H1 (cell line): Measurements from ENCODE around the gene ACTBL2. TPM values are rescaled to one million over a fixed set of nuclear protein-coding genes. Genes with fewer than 3 reads are reported as not detected.

Source experiments
- CTCF ChIA-PET: fragments of 300-600 bp; sonication (Branson Sonifier 250); formaldehyde crosslinking; loops from one replicate; lab custom pipeline; 2021; ENCODE audit not compliant: partially characterized antibody; lab: Charles Lee
- POLR2A ChIA-PET: fragments of 300-600 bp; sonication (Branson Sonifier 250); formaldehyde crosslinking; loops from one replicate; lab custom pipeline; 2021; ENCODE audit warnings: inconsistent platforms; ENCODE audit not compliant: partially characterized antibody; lab: Charles Lee
- DNase-seq, 2 experiments: peaks; one replicate each; pipeline versions ENCODE4 v3.0.0 to v3.0.0-alpha.2; 2010 to 2022; ENCODE audit warnings: low spot score in 2 of 2, low read depth in 1 of 2, mixed read lengths in 1 of 2
- FAIRE-seq: peaks from 2 replicates; lab custom pipeline; 2011; peaks lifted over from hg19 to GRCh38; lab: Jason Lieb, UNC
- H2AFZ ChIP-seq: 2 replicates; pipeline ENCODE4 v1.8.1; 2012; ENCODE audit warnings: low read length, inconsistent platforms
- H2AK5ac ChIP-seq: 2 replicates; pipeline ENCODE4 v1.6.1; 2013; ENCODE audit warnings: low read depth, low read length
- H2BK120ac ChIP-seq: replicated peaks from 2 replicates; pipeline ENCODE3; 2013; ENCODE audit warnings: low read depth, low read length, inconsistent platforms
- H2BK12ac ChIP-seq: 2 replicates; pipeline ENCODE4 v1.6.1; 2013; ENCODE audit warnings: low read depth, low read length
- H2BK15ac ChIP-seq: 2 replicates; pipeline ENCODE4 v1.6.1; 2013; ENCODE audit warnings: low read length
- H2BK20ac ChIP-seq: 2 replicates; pipeline ENCODE4 v1.6.1; 2013; ENCODE audit warnings: low read length
- H2BK5ac ChIP-seq: 2 replicates; pipeline ENCODE4 v1.6.1; 2013; ENCODE audit warnings: low read depth, low read length
- H3K14ac ChIP-seq: 2 replicates; pipeline ENCODE4 v1.6.1; 2013; ENCODE audit warnings: inconsistent platforms; ENCODE audit not compliant: insufficient read length
- H3K18ac ChIP-seq: 2 replicates; pipeline ENCODE4 v1.6.1; 2013; ENCODE audit warnings: low read length; ENCODE audit errors: extremely low read depth
- H3K23ac ChIP-seq: 2 replicates; pipeline ENCODE4 v1.6.1; 2013; ENCODE audit warnings: inconsistent platforms; ENCODE audit not compliant: insufficient read length
- H3K23me2 ChIP-seq: 2 replicates; pipeline ENCODE4 v1.6.1; 2013; ENCODE audit warnings: low read depth, low read length
- H3K27ac ChIP-seq: 2 replicates; pipeline ENCODE4 v1.6.1; 2011; ENCODE audit warnings: low read depth, low read length, inconsistent platforms
- H3K27me3 ChIP-seq, 4 experiments: replicated peaks in 1 of 4; 1 replicate in 1 of 4; 2 replicates in 3 of 4; pipeline versions ENCODE4 v1.6.1 to v1.8.1; 2011 to 2013; ENCODE audit warnings: low read length in 3 of 4, mild to moderate bottlenecking in 3 of 4, inconsistent platforms in 2 of 4, mixed read lengths in 2 of 4, moderate library complexity in 1 of 4; ENCODE audit not compliant: control insufficient read depth in 3 of 4, insufficient read depth in 3 of 4; ENCODE audit errors: extremely low read depth in 1 of 4
- H3K36me3 ChIP-seq, 4 experiments: 2 replicates each; pipeline versions ENCODE4 v1.6.1 to v1.8.1; 2011 to 2013; ENCODE audit warnings: mild to moderate bottlenecking in 4 of 4, low read length in 3 of 4, moderate library complexity in 2 of 4, control low read depth in 1 of 4, inconsistent platforms in 1 of 4; ENCODE audit not compliant: insufficient read depth in 4 of 4, control insufficient read depth in 2 of 4
- H3K4ac ChIP-seq: replicated peaks from 2 replicates; pipeline ENCODE3; 2013; ENCODE audit warnings: low read length, low read depth, mixed read lengths, inconsistent platforms; ENCODE audit not compliant: insufficient read length
- H3K4me1 ChIP-seq, 4 experiments: replicated peaks in 1 of 4; 1 replicate in 1 of 4; 2 replicates in 3 of 4; pipeline versions ENCODE4 v1.6.1 to v1.8.1; 2011 to 2013; ENCODE audit warnings: low read length in 3 of 4, inconsistent platforms in 2 of 4, mixed read lengths in 1 of 4; ENCODE audit not compliant: insufficient read depth in 4 of 4, control insufficient read depth in 3 of 4
- H3K4me2 ChIP-seq, 2 experiments: 2 replicates each; pipeline versions ENCODE4 v1.6.1 to v1.8.1; 2011 to 2013; ENCODE audit warnings: low read depth in 2 of 2, low read length in 2 of 2, control low read depth in 1 of 2, inconsistent platforms in 1 of 2, mild to moderate bottlenecking in 1 of 2; ENCODE audit not compliant: insufficient read depth in 1 of 2
- H3K4me3 ChIP-seq, 4 experiments: fragments of 200-600, 300-600 bp in 1 of 4; sonication (generic), shearing (Covaris generic), sonication (Bioruptor Twin) in 1 of 4; 2 replicates each; pipeline versions ENCODE4 v1.5.1 to v1.8.1; 2011 to 2016; ENCODE audit warnings: low read length in 4 of 4, low read depth in 3 of 4, control low read depth in 2 of 4, inconsistent platforms in 2 of 4, mild to moderate bottlenecking in 2 of 4, mixed read lengths in 1 of 4, moderate library complexity in 1 of 4; ENCODE audit not compliant: insufficient read depth in 2 of 4; ENCODE audit errors: extremely low read depth in 1 of 4
- H3K56ac ChIP-seq: replicated peaks from 2 replicates; pipeline ENCODE3; 2013; ENCODE audit warnings: low read depth, mild to moderate bottlenecking, mixed read lengths, low read length, inconsistent platforms; ENCODE audit not compliant: insufficient read length
- H3K79me1 ChIP-seq: 2 replicates; pipeline ENCODE4 v1.6.1; 2013; ENCODE audit warnings: low read depth, low read length, control low read depth
- H3K79me2 ChIP-seq, 2 experiments: 2 replicates each; pipeline versions ENCODE4 v1.6.1 to v1.8.1; 2012 to 2013; ENCODE audit warnings: low read length in 2 of 2, mild to moderate bottlenecking in 2 of 2, inconsistent platforms in 1 of 2; ENCODE audit not compliant: insufficient read depth in 2 of 2, control insufficient read depth in 1 of 2
- H3K9ac ChIP-seq, 4 experiments: replicated peaks in 1 of 4; 1 replicate in 1 of 4; 2 replicates in 3 of 4; pipeline versions ENCODE4 v1.6.1 to v1.8.1; 2011 to 2013; ENCODE audit warnings: low read depth in 3 of 4, low read length in 3 of 4, control low read depth in 2 of 4, mild to moderate bottlenecking in 2 of 4, moderate library complexity in 2 of 4, inconsistent platforms in 1 of 4; ENCODE audit errors: extremely low read depth in 1 of 4
- H3K9me3 ChIP-seq, 2 experiments: 2 replicates each; pipeline versions ENCODE4 v1.6.1 to v1.8.1; 2012 to 2013; ENCODE audit warnings: mild to moderate bottlenecking in 2 of 2, moderate library complexity in 2 of 2, control low read depth in 1 of 2, inconsistent platforms in 1 of 2, low read depth in 1 of 2, low read length in 1 of 2, mixed read lengths in 1 of 2; ENCODE audit not compliant: insufficient read depth in 2 of 2
- H4K20me1 ChIP-seq, 2 experiments: replicated peaks in 1 of 2; 2 replicates each; pipeline versions ENCODE3 to v1.8.1; 2011 to 2013; ENCODE audit warnings: inconsistent platforms in 2 of 2, low read length in 2 of 2, mild to moderate bottlenecking in 1 of 2; ENCODE audit not compliant: insufficient read depth in 2 of 2, control insufficient read depth in 1 of 2
- H4K5ac ChIP-seq: 2 replicates; pipeline ENCODE4 v1.6.1; 2013; ENCODE audit warnings: low read length, low read depth, mixed read lengths, inconsistent platforms; ENCODE audit not compliant: insufficient read length
- H4K8ac ChIP-seq: 2 replicates; pipeline ENCODE4 v1.8.0; 2013; ENCODE audit warnings: mild to moderate bottlenecking, moderate library complexity, low read length, inconsistent platforms; ENCODE audit not compliant: insufficient read depth; ENCODE audit errors: extremely low read depth
- H4K91ac ChIP-seq: replicated peaks from 2 replicates; pipeline ENCODE3; 2013; ENCODE audit warnings: low read length, mixed read lengths, inconsistent platforms; ENCODE audit not compliant: insufficient read length
- CBX5 ChIP-seq: fragments of 300-800, 300-1000 bp; sonication (generic); IDR thresholded peaks from 2 replicates; pipeline ENCODE4 v1.7.1; 2016; ENCODE audit warnings: antibody characterized with exemption, low read length, low read depth
- CTCF ChIP-seq, 3 experiments: IDR thresholded peaks; 1 replicate in 2 of 3; 2 replicates in 1 of 3; pipeline versions ENCODE4 v1.5.1 to v1.6.1; 2011; ENCODE audit warnings: low read length in 3 of 3, mild to moderate bottlenecking in 3 of 3, inconsistent platforms in 2 of 3, low read depth in 1 of 3, moderate library complexity in 1 of 3; ENCODE audit not compliant: insufficient read depth in 1 of 3; ENCODE audit errors: control extremely low read depth in 1 of 3
- GTF2F1 ChIP-seq: IDR thresholded peaks from 2 replicates; pipeline ENCODE4 v1.6.1; 2012; ENCODE audit warnings: low read depth, low read length, improper control_type of control experiment, borderline replicate concordance
- JUN ChIP-seq: IDR thresholded peaks from 2 replicates; pipeline ENCODE4 v1.6.1; 2011; ENCODE audit warnings: low read depth, mild to moderate bottlenecking, improper control_type of control experiment, low read length
- POU5F1 ChIP-seq: IDR thresholded peaks from 2 replicates; pipeline ENCODE4 v1.6.1; 2011; ENCODE audit warnings: low read depth, mild to moderate bottlenecking, low read length, moderate library complexity
- SP4 ChIP-seq: IDR thresholded peaks from 2 replicates; pipeline ENCODE4 v1.6.1; 2012; ENCODE audit warnings: low read length, inconsistent platforms
- TBP ChIP-seq: IDR thresholded peaks from 2 replicates; pipeline ENCODE4 v1.6.1; 2011; ENCODE audit warnings: low read depth, low read length, improper control_type of control experiment
- ZNF274 ChIP-seq: IDR thresholded peaks from 2 replicates; pipeline ENCODE4 v1.7.0; 2012; ENCODE audit warnings: low read length, borderline replicate concordance; ENCODE audit errors: extremely low read depth
- polyA plus RNA-seq, 7 experiments: library from polyadenylated mRNA; depleted of rRNA in 3 of 7; stranded (reverse) in 5 of 7; unstranded in 2 of 7; fragments of >200 nt in 5 of 7; fragments of 200-250 nt in 2 of 7; gene quantifications; 1 replicate in 5 of 7; 2 replicates in 1 of 7; 4 replicates in 1 of 7; pipeline versions ENCODE4 v1.2.1 to v1.2.3, GENCODE V29; 2011 to 2013; ENCODE audit warnings: missing spikeins in 2 of 7, mixed read lengths in 2 of 7
- total RNA-seq: library from RNA; stranded (reverse); fragmentation: NEBNext Ultra II Directional; extraction: Animal tissue kit (Norgen Biotek cat#: 25700); gene quantifications from 2 replicates; pipeline ENCODE4 v1.2.1, GENCODE V29; 2021

Gene ACTBL2
- total and polyA plus RNA-seq, 2 of the 8 experiments (the other 6 are each of a cell fraction or from before 2014, with no cell fraction given): not detected

- H3K9me3 ChIP-seq: no peaks in the 10 kb centered on the region
- no peak overlapping the region for H3K4me3 ChIP-seq
- H3K4me1 ChIP-seq: no peaks in the 10 kb centered on the region
- FAIRE-seq: no peak
- no peaks in the 10 kb centered on the region for H3K36me3 ChIP-seq
- H3K9ac ChIP-seq: no peak overlapping the region
- no peak overlapping the region for H4K8ac ChIP-seq
- CTCF ChIA-PET: interaction anchor here (1.4 to 2.0 kb wide), 2 partner anchors 45 to 116 kb away, joined by 3 to 4 read pairs; no protein-coding TSS in a partner anchor
- H2AFZ ChIP-seq: no peak overlapping the region
- no peaks in the 10 kb centered on the region for H3K27me3 ChIP-seq
- H4K5ac ChIP-seq: no peak overlapping the region
- no peak overlapping the region for H3K23ac ChIP-seq
- no peak overlapping the region for H2BK20ac ChIP-seq
- no peak overlapping the region for H3K4ac ChIP-seq
- no peak overlapping the region for H2BK5ac ChIP-seq
- DNase-seq: no peak
- TF ChIP-seq POU5F1: no peak
- TF ChIP-seq SP4: no peak
- TF ChIP-seq JUN: no peak
- no peak for TF ChIP-seq CBX5
- TF ChIP-seq ZNF274: no peak
- no peak for TF ChIP-seq GTF2F1
- no peak for TF ChIP-seq CTCF (IDR thresholded peaks at IDR 0.05; ENCODE audit: control extremely low read depth in 1 of 3, insufficient read depth in 1 of 3, low read depth in 1 of 3, low read length in 3 of 3)
- TF ChIP-seq TBP: no peak
- TF ChIP-seq, all 59 proteins: peak for 0
- no peaks in the 10 kb centered on the region for H4K20me1 ChIP-seq
- H3K27ac ChIP-seq: no peak overlapping the region
- no peaks in the 10 kb centered on the region for H3K23me2 ChIP-seq
- H4K91ac ChIP-seq: no peak overlapping the region
- no peak overlapping the region for H3K56ac ChIP-seq
- H3K79me1 ChIP-seq: no peaks in the 10 kb centered on the region
- no peak overlapping the region for H2BK120ac ChIP-seq
- H2BK12ac ChIP-seq: no peak overlapping the region
- no peak overlapping the region for H2AK5ac ChIP-seq
- H3K79me2 ChIP-seq: no peaks in the 10 kb centered on the region
- no peak overlapping the region for H3K14ac ChIP-seq
- no peak overlapping the region for H3K18ac ChIP-seq
- no peak overlapping the region for H2BK15ac ChIP-seq
- POLR2A ChIA-PET: no interaction called here
- no peak overlapping the region for H3K4me2 ChIP-seq
These were observed 27.7 kb downstream of the ACTBL2 start for GRCh38 chr5:57454896-57455295.
